Measurements from ENCODE around the gene LCORL.

The LCORL gene

DNA sequence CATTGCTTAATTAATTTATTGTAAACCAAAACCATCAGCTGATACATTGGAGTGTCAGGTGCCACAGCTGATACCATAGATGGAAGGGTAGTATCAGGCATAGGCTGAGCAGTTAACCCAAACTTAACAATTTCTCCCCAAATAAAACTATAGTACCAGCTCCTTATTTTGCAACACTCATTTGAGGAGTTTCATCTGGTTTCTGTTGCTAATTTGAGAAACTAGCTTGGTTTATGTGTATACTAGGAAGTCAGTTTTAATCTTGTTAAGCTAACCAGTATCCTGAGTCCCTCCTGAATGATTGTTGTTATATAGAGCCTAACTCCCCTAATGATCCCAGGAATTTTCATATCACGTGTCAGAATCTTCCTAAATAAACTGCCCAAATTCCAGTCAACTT lies 223.7 kb downstream of the LCORL start:
- no peak for TF ChIP-seq RAD21 (IDR thresholded peaks at IDR 0.05; ENCODE audit: low read depth)
- TF ChIP-seq USF1 (IDR thresholded peaks at IDR 0.05): no peak
- TF ChIP-seq EP300 (IDR thresholded peaks at IDR 0.05; ENCODE audit: borderline replicate concordance): no peak
- TF ChIP-seq MAX (IDR thresholded peaks at IDR 0.05): no peak
- no peak for TF ChIP-seq CREB1 (IDR thresholded peaks at IDR 0.05; ENCODE audit: low read depth)
- no peak for TF ChIP-seq REST (IDR thresholded peaks at IDR 0.05; ENCODE audit: low read depth)

DNA sequence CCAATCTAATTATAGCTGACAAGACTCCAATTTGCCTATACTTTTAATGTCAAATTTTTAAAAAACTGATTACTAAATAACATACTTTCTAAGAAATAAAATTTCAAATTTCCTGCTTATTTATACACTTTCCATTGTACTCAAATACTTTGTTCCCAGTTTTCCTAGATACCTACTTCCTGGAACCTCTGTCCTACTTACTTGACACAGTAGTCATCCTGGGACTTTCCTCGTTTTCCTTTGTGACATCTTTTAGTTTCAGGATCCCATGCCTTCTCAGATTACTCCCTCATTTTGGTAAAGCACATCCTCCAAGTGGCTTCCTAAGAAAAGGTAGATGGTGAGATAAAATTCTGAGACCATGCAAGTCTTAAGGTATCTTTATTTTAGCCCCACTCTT lies 226.8 kb downstream of the LCORL start:
- no peak for TF ChIP-seq RAD21 (IDR thresholded peaks at IDR 0.05; ENCODE audit: low read depth)
- no peak for TF ChIP-seq REST (IDR thresholded peaks at IDR 0.05; ENCODE audit: low read depth)
- TF ChIP-seq TAF1 (IDR thresholded peaks at IDR 0.05; ENCODE audit: low read depth): no peak

All from Ishikawa (cell line).